Measurements from ENCODE around the gene OBSCN.
A peak's percentile ranks its signal among the peaks of the same experiment; 100 is the strongest.

OBSCN gene

GRCh38 chr1:228414511-228415211 is 206.8 kb downstream of the OBSCN start:
- TF ChIP-seq CTCF (IDR thresholded peaks at IDR 0.05; ENCODE audit: borderline replicate concordance, control extremely low read depth, extremely low read depth, insufficient read depth, missing control alignments), result no peak
- in situ Hi-C loops (cut with MboI; ENCODE audit: low sequenced_read_pairs, unreplicated experiment), result no loop called here
- no peak for DNase-seq (ENCODE audit: low spot score)

GRCh38 chr1:228415221-228415620 is 207.4 kb downstream of the OBSCN start:
- TF ChIP-seq CTCF (IDR thresholded peaks at IDR 0.05; ENCODE audit: borderline replicate concordance, control extremely low read depth, extremely low read depth, insufficient read depth, missing control alignments), result no peak
- in situ Hi-C loops (cut with MboI; ENCODE audit: low sequenced_read_pairs, unreplicated experiment), result no loop called here
- no peak for DNase-seq (ENCODE audit: low spot score)

- in situ Hi-C loops (cut with MboI; ENCODE audit: low sequenced_read_pairs, unreplicated experiment), result no loop called here
- TF ChIP-seq CTCF (IDR thresholded peaks at IDR 0.05; ENCODE audit: borderline replicate concordance, control extremely low read depth, extremely low read depth, insufficient read depth, missing control alignments), result no peak
- peak; percentile 30 for DNase-seq (ENCODE audit: low spot score)
These were observed 208.0 kb downstream of the OBSCN start for GRCh38 chr1:228415853-228416216.

GRCh38 chr1:228416217-228416933 is 208.5 kb downstream of the OBSCN start, which contains the start of gene TRIM17:
Gene TRIM17, minus strand, starts transcription at chr1:228416861. Its CDS starts 1,789 bp downstream, at chr1:228415072.
- DNase-seq (ENCODE audit: low spot score), result peak; percentile 66
- in situ Hi-C loops (cut with MboI; ENCODE audit: low sequenced_read_pairs, unreplicated experiment), result no loop called here
- TF ChIP-seq CTCF (IDR thresholded peaks at IDR 0.05; ENCODE audit: borderline replicate concordance, control extremely low read depth, extremely low read depth, insufficient read depth, missing control alignments), result no peak

GRCh38 chr1:228417061-228417460 is 209.2 kb downstream of the OBSCN start:
- peak; percentile 30 for DNase-seq (ENCODE audit: low spot score)
- in situ Hi-C loops (cut with MboI; ENCODE audit: low sequenced_read_pairs, unreplicated experiment), result no loop called here
- TF ChIP-seq CTCF (IDR thresholded peaks at IDR 0.05; ENCODE audit: borderline replicate concordance, control extremely low read depth, extremely low read depth, insufficient read depth, missing control alignments), result no peak

GRCh38 chr1:228417483-228418203 is 209.8 kb downstream of the OBSCN start:
- TF ChIP-seq CTCF (IDR thresholded peaks at IDR 0.05; ENCODE audit: borderline replicate concordance, control extremely low read depth, extremely low read depth, insufficient read depth, missing control alignments), result no peak
- in situ Hi-C loops (cut with MboI; ENCODE audit: low sequenced_read_pairs, unreplicated experiment), result no loop called here
- no peak for DNase-seq (ENCODE audit: low spot score)
